Fibroblast of upper back skin (primary cell): ENCODE data around the gene NR1I3.
"Not testable (repeated sequence)": the region's sequence is repeated elsewhere in the genome, so short reads cannot be mapped to it uniquely, and the experiment has no call there.

Source experiments
- DNase-seq: peaks from one replicate; pipeline ENCODE4 v3.0.0-alpha.2; 2013

Gene NR1I3

DNA sequence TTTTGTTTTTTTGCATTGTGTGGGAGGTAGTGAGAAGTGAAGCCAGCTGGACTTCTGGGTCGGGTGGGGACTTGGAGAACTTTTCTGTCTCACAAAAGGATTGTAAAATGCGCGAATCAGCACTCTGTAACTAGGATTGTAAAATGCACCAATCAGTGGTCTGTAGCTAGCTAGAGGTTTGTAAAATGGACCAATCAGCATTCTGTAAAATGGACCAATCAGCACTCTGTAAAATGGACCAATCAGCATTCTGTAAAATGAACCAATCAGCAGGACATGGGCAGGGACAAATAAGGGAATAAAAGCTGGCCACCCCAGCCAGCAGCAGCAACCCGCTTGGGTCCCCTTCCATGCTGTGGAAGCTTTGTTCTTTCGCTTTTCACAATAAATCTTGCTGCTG lies 12.1 kb upstream of the NR1I3 start:
- not testable (repeated sequence) for DNase-seq

DNA sequence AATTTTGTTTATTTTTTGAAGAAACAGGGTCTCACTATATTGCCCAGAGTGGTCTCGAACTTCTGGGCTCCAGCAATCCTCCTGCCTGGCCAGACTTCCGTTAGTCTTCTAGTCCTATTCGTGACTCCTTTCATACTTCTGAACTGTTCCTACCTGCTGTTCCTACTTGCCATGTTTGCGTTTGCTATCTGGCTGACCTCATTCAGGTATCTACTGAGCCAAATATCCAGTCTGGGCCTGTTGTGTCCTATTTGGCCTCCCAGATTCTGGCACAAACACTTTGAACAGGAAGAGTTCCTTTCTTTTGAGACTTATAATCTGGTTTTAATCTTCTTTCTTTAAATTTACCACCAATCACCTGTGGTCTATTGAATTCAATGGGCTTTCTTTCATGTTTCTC lies 6.9 kb upstream of the NR1I3 start:
- no peak for DNase-seq

DNA sequence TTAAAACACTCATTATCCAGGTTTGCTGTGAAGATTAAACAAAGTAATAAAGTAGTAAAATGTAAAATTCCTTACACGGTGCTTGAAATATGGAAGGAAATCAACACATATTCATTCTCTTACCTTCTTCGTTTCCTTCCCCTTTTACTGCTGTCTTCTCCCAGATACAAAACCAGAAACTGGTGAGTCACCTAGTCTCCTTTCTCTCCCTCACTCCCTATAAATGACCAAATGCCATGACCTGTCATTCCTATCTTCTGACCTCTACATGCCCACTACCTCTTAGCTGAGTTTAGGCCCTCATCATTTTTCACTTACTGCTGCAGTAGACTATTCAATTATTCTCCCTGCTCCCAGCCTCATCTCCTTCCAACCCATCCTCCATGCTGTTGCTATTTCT lies 4.3 kb upstream of the NR1I3 start:
- no peak for DNase-seq

DNA sequence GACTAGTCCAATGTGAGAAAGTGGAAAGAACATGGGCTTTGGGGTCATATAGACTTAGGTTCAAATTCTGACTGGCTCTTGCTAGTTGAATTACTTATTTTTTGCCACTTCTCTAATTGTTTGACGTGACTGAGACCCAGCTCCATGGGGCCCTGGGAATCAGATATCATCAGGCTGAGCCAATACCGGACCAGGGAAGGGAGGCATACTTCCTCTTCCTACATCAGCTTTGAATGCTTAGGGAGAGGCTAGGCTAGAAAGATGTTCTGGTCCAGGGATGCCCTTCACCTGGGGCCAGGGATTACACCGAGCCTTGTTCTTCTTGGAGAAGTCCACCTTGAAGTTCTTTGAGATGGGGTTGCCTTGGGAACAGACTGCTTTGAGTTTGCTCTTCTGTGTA lies 3.7 kb upstream of the NR1I3 start:
- DNase-seq: no peak

DNA sequence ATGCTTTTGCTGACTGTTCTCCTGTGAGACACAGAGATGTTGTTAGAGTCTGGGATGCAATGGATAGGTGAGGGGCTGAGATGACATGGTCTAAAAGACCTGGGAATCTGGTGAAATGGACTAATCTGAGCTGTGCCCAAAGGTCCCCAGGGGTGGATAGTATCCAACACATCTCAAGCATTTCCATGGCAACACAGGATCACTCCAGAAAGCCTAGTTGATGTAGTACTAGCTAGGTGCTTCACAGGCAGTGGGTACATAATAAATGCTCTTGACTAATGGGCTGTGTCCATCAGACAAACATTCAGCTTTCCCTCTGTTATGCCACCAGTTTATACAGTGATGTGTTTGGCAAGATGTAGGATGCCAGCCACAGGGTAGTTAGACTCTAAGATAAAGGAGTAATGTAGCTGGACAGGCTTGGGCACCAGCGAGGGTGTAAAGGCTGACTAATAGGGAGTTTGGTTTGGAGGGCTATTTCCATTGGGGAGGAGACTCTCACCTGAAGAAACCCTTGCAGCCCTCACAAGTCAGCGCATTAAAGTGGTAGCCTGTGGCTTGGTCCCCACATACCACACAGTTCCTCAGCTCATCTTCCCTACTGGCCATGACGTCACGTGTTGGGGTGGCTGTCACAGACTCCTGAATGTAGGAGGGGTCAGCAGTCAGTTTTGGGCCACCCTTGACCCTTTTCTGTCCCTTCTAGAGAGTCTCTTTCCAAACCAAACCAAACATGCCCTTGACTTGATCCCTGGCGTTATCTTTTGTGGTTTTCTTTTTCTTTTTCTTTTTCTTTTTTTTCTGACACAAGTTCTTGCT lies 1.8 kb downstream of the NR1I3 start:
- no peak for DNase-seq

DNA sequence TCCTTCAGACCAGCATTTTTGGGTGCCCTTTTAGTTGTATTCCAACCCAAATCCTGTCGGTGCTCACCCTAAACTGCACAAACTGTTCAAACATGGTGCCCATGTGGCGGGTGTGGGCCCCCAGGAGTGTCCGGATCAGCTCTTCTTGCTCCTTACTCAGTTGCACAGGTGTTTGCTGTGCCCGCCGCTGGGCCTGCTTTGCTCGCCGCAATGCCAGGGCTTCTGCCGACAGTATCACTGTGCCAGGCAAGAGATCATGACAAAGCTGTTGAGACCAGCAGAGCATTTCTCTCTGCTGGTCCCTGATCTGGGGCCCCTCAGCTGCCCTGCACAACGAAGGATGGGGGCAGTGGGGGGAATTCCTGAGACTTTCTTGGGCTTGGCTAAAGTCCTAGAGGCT lies 4.9 kb downstream of the NR1I3 start:
- no peak for DNase-seq

DNA sequence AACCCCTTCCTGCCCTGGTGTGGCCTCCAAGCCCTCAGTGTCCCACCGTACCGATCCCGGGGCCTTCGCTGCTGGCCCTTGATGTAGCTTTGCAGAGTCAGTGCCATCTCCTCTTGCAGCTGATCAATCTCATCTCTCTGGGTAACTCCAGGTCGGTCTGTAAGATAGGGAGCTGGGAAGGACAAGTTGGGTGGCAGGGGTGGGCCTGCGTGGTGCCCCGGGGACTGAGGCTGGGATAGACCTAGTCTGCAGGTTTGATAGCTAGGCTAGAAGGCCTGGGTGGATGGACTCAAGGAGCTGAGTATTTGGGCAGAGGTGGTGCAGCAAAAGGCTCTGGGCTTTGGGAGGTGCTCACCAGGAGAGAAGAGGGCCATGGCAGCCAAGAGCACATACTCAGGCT lies 7.2 kb downstream of the NR1I3 start:
- no peak for DNase-seq

DNA sequence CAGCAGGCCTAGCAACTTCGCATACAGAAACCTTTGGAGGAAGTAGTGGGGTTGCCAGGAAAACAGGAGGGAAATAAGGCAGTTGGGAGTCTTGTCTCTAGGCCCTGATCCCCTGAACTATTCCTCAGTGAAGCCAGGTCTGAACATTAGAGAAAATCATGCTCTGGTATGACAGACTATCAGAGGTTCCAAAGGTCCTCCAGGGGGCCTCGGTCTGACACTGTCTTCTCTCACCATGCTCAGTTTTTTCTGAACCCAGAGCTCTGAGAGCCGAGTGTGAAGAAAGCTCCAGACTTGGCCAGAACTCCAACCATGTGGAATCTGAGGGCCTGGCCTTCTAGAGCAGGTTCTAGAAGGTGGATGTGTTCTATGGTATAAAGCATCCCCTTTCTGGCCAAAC lies 8.1 kb downstream of the NR1I3 start:
- no peak for DNase-seq

DNA sequence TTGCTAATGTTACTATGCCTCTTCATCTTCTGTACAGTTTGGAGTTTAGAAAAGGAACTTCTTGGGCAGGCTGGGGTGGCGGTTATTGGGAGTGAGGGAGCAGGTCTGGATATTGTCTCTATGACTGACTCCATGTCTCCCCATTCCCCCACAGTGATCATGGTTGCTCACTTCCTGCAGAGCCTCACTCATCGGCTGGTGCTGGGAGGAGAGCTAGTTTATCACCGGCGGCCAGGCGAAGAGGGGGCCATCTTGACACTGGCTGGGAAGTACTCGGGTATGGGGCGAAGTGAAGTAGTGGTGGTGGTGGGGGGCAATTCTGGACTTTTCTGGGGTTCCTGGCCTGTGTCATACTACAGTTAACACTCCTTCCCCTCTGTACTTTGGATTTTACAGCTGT lies 10.0 kb downstream of the NR1I3 start:
- DNase-seq: no peak

DNA sequence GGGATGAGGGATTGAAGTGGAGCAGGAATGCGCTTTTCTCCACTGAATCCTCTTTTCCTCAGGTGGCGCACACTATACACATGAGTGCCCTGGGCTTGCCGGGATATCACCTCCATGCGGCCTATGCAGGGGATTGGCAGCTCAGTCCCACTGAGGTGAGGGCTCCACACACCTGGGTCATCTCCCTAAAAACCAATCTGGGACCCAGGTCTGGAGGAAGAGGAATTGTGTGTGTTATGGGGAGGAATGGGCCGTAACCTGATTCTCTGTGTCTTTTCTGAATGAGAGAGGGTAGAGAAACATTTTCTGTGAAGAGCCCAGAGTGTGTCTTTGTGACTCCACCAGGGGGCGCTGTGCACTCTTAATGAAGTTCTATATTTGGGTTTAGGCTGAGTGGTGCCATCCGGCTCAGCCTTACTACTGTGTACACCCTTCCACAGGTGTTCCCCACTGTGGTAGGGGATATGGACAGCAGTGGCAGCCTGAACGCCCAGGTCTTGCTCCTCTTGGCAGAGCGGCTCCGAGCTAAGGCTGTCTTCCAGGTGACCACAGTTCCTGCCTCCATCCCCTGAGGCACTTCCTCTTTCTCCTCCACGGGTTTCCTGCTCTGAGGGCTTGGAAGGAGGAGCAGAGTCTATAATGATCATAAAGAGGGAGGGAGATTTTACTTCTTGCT lies 10.7 kb downstream of the NR1I3 start:
- peak; percentile 69 for DNase-seq

DNA sequence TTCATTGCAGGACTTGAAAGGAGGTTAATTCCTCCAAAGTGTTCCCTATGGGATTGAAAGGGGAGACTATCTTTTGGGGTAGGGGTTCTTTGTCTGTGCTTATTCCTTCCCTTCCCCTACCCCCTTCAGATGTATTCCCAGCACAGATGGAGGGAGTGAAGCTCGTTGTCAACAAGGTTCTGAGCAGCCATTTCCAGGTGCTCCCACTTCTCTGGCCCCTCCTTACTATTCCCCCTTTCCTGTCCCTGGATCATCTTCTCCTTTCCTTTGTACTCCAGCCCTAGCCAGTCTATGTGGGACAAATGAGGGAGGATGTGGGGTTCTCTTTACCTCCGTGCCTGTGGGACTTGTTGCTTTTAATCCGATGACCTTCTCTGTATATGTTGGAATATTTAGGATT lies 11.2 kb downstream of the NR1I3 start:
- DNase-seq: no peak

DNA sequence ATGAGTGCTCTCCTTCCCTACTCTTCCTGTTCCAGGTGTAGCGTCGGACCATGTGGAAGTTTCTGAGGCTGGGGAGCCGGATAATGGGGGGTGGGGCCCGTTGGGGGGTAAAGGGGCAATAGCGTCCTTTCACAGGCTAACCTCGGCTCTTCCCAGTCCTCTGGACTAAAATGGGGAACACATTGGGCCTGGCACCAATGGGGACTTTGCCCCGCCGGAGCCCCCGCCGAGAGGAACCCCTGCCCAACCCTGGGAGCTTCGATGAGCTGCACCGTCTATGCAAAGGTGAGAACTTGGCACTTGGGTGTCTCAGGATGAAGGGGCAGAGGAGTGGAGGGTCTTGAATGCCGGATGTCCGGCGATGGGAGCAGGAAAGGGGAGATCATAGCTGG lies 11.7 kb downstream of the NR1I3 start:
- no peak for DNase-seq

DNA sequence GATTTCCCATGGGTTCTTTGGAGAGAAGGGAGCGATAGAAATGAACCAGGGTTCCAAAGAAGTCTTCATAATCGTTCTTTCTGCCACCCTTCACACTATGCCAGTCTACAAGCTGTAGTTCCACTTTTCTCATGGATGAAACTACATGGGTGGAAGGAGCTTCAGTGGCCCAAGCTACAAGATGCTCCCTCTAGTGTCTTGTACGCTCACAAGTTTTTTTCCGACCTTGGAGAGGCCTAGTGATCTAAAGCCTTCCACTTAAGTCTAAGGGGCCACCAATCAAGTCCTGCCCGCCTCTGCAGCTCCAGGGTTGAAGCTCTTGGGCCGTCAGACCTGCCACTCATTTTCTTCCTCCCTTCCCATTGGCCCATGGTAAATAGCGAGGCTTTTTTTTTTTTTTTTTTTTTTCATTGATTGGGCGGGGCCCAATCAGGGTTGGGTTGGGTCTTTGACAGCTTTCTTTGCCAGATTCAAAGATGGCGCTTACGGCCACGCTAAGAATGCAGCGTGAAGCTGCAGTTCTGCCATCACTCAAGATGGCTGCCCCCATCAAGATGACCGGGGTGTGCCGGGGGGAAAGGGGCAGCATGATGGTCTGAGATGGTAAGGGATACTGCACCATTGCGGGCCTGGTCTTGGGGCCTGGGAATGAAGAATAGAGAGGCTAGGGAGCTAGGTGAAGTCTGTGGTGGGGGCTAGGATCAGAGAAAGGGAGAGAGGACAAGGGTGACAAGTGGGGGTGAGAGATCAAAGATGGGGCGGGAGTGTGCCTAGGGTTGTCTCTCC lies 12.3 kb downstream of the NR1I3 start, which contains the start of gene TOMM40L:
TSS of gene TOMM40L (plus strand) at position 527 of the 786 bp plus-strand sequence. CDS start 430 bp downstream, outside the sequence.
- DNase-seq: peak; percentile 100

DNA sequence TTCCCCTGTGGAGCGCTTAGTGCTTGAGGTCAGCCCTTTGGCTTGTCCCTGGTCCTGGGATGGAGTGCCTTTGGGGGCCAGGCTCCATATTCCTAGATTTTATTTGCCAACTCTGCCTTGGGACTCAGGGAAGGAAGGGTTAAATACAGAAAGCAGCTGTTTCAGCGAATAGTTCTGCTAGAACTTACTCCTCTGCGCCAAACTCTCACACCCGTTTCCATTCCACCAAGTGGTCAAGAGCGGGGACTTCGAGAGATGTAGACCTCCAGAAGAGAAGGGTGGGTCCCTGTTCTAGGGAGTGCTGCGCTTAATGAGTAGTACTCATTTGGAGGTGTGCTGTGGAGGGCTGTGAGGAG lies 12.8 kb downstream of the NR1I3 start:
- DNase-seq: no peak

DNA sequence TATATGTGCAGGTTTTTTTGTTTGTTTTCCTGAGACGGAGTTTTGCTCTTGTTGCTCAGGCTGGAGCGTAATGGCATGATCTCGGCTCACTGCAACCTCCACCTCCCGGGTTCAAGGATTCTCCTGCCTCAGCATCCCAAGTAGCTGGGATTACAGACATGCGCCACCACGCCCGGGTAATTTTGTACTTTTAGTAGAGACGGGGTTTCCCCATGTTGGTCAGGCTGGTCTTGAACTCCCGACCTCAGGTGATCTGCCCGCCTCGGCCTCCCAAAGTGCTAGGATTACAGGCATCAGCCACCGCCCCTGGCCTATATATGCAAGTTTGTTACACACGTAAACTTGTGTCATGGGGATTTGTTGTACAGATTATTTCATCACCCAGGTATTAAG lies 13.3 kb downstream of the NR1I3 start:
- DNase-seq: not testable (repeated sequence)

DNA sequence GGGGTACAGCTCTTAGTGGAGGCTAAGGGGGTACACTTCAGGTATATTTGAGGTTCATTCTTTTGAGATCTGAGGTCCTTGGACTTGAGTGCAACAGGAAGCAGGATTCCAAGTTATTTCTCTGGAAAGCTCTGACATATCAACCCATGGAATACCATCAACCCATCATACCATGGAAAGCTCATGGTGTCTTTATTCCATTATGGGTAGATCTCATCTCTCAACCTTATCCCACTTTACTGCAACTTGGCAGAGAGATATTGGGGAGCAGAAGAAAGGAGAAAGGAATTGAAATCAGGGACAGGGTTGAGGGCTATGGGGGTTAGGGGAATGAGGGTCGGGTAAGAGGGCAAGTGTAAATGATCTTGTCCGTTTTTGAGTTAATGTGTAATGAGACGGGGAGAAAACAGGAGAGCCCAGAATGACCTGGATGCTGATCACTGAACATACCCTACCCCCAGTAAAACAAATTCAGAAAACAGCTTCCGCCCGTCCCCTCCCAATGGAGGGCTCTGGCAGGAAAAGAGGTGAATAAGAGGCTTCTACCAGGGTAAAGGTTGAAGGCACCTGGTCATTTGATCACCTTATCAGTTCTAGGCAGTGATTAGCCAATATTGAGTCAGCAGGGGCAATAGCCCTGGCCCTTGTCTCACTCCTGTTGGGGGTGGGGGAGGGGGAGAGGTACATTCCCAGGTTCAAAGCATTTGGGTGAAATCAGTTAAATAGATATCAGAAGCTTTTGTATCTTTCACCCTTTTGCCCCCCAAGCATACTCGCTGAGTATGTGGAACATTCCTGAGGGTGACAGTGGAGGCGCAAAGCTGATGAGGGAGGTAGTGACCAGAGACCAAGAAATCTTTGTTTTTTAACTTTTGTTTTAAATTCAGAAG lies 14.0 kb downstream of the NR1I3 start:
- no peak for DNase-seq

DNA sequence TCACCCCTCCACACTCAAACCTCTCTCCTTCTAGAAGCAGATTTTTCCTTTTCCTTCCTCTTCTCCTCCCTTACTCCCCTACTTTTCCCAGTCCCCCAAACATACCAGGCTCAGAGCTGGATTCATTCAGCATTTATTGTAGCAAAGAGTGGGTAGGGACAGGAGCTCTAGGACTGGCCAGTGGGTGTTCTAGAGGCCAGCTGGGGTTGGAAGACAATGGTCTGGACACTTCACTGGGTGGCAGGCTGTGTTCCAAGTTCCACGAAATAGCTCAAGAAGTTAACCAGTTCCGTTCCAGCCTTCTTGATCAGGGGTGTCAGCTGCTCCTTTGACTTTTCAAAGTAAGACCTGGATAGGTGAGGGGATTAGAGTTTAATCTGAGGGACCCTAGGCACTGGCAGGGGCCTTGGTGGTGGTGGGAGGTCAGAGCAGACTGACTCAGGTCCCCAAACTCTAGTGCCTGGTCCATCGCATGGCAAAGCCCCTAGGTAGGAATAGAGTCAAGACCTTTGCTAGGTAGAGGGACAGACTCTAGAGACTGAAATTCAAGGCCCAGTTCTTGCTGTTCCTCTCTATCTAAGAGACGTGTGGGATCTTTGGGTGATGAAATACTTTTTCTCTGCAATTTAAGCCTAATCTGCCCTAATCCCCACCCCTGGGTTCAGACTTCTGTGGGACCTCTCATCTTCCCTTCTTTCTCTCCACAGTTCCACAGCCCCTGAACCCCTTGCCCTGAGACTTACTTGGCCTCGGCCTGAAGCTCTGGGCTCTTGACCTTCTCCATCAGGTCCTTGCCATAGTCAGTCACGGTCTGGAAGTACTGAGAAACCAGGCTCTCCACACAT lies 15.6 kb downstream of the NR1I3 start:
- no peak for DNase-seq

DNA sequence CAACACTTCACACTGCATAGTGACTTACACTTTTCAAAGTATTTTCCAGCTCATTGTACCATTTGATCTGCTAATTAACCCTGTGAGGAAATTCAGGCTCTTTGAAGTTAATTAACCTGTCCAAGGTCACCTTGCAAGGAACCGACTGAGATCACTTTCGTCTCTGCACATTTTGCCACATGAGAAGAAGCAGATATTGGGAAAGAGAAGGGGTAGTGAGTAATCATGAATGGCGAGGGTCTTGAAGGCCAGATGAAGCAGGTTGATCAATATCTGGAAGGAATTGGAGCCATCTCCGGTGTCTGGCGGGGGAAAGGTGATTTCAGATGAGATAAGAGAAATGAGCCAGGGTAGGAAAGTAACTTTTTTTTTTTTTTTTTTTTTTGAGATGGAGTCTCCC lies 18.0 kb downstream of the NR1I3 start:
- no peak for DNase-seq

DNA sequence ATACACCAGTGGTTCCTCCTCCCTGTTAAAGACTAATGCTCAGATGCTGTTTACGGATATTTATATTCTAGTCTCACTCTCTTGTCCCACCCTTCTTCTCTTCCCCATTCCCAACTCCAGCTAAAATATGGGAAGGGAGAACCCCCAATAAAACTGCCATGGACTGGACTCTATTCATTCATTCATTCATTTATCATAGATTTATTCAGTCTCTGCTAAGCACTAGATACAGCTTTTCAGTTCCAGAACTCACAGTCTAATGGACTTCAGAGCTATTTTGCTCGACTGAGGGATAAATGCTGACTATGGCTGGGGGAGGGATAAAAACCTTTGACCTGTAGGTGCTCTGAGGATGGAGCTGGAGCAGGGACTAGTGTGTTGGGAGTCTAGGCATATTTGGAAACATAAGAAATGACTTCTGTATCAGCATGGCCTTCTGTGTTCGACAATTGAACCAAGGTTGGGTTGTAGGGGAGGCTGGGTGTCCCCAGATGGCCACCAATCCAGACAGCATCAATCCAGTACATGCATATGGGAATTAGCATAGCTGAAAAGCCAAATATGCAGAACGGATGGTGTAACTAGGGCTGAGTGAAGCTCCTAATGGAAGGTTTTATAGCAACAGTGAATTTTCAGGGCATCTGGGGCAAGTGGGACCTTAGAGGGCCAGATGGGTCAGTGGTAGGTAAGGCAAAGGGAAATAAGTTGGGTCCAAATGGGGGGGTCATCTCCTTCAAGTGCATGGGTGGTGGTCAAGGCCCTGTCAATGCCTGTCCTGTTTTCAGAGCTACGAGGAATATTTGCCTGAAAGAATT lies 18.7 kb downstream of the NR1I3 start:
- no peak for DNase-seq

DNA sequence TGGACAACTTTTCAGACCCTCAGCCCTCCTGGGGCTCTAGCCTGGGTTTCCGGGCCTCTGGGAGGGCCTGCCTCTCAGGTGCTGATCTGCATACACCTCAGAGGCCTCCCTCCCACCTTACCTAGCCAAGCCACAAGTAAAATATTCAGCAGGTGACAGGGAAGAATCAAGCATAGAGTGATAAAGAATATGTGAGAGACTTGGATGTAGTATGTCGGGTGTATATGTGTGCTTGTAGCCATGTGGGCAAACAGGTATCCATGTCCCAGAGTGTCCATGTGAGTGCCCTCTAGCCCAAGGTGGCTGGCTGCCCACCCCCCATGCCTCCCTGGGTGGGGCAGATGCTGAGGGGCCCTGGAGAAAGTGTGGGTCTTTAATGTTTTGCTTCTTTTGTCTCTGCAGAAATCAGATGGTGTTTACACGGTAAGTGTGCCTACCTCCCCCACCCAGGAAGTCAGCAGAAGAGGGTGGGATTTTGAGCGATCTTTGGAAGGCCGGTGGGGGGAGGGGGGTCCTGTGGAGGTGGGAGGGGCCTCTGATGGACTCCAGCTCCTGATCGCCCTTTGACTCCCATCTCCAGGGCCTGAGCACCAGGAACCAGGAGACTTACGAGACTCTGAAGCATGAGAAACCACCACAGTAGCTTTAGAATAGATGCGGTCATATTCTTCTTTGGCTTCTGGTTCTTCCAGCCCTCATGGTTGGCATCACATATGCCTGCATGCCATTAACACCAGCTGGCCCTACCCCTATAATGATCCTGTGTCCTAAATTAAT lies 19.5 kb downstream of the NR1I3 start:
- DNase-seq: no peak
